ENCODE data around the gene OOSP4B. TPM values are rescaled to one million over a fixed set of nuclear protein-coding genes. Genes with fewer than 3 reads are reported as not detected.
"Not testable (repeated sequence)": the region's sequence is repeated elsewhere in the genome, so short reads cannot be mapped to it uniquely, and the experiment has no call there.

The OOSP4B gene
- not detected for total RNA-seq

- ATAC-seq: no peak
Observed at GRCh38 chr11:60016881-60017280, at the start of gene OOSP4B. OOSP4B (plus strand) TSS chr11:60017181.

GRCh38 chr11:59967677-59968394, 49.1 kb upstream of the OOSP4B start:
- no peak for ATAC-seq

- ATAC-seq: no peak
Observed at GRCh38 chr11:59968395-59968783, 48.6 kb upstream of the OOSP4B start.

- no peak for ATAC-seq
Observed at GRCh38 chr11:59973097-59973496, 43.9 kb upstream of the OOSP4B start.

DNA sequence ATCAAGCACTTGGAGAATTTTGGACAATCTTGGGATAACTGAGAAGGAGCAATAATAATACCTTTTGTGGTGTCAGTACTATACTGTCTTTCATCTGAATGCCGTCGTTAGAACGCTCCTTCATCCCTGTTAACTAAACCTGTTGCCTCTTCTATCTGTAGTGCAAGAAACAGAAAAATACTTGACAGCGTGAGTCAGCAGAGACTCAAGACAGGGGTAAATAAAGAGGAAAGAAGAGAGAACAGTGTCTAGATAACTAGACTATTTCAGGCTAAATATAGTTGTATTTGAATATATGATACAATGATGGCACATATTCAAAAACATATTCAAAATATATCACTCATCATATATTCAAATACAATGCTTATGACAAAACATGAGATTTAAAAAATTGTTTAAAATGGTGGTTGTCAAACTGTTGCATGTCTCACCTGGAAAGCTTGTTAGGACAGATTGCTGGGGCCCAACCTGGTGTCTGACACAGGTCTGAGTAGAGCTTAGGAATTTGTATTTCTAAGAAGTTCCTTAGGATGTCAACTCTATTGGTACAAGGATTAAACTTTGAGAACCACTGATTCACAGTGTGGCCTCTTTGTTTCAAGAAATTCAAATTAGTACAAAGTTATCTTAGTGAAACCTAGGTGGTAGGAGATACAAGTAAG, 35.7 kb upstream of the OOSP4B start:
- ATAC-seq: no peak

DNA sequence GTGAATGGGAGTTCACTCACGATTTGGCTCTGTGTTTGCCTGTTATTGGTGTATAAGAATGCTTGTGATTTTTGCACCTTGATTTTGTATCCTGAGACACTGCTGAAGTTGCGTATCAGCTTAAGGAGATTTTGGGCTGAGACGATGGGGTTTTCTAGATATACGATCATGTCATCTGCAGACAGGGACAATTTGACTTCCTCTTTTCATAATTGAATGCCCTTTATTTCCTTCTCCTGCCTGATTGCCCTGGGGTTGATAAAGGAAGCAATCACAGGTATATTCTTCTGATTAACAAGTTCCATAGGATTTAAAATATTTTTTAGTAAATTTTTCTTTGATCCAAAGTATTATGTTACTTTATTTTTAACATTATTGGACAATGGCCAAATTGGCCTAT, 34.9 kb upstream of the OOSP4B start:
- not testable (repeated sequence) for ATAC-seq

- no peak for ATAC-seq
Observed at GRCh38 chr11:59983212-59983611, 33.8 kb upstream of the OOSP4B start.

DNA sequence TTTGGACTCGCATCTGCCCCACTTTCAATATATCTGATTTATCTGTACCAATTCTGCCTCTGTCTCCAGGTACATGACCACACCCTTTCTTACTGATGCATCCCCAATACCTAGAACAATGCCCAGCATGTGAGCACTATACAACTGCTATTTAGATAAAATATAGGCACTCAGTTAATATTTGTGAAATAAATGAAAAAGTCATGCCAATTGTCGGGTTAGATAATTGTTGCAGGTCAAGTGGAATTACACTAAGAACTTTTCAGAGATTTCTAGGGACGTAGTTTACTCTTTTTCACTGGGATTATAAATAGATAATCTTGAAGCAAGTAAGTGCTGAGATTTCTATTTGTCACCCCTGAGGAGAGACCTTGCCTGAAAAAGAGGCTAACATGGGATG, 32.6 kb upstream of the OOSP4B start:
- no peak for ATAC-seq

GRCh38 chr11:59990421-59990820, 26.6 kb upstream of the OOSP4B start:
- no peak for ATAC-seq

DNA sequence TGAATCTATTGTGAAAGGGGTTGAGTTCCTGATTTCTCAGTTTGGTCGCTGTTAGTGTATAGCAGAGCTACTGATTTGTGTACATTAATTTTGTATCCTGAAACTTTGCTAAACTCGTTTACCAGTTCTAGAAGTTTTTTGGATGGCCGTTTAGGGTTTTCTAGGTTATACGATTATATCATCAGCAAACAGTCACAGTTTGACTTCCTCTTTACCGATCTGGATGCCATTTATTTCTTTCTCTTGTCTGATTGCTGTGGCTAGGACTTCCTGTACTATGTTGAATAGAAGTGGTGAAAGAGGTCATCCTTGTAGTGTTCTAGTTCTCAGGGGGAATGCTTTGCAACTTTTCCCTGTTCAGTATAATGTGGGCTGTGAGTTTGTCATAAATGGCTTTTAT, 24.6 kb upstream of the OOSP4B start:
- no peak for ATAC-seq

- ATAC-seq: no peak
Observed at GRCh38 chr11:59997800-59998199, 19.2 kb upstream of the OOSP4B start.

DNA sequence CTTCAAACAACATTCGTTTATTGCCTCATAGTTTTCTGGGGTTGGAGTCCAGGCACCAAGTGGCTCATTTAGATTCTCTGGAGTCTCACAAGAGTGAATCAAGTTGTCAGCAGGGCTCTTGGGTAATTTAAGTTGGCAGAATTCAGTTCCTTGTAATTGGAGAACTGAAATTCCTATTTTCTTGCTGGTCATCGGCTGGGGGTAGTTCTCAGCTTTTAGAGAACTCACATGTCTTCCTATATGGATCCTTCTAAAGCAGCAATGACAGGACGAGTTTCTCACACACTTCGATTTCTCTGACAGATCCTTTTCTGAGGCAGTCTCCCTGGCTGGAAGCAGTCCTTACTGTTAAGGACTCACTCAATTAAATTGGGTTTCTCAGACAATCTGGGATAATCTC, 17.3 kb upstream of the OOSP4B start:
- no peak for ATAC-seq

DNA sequence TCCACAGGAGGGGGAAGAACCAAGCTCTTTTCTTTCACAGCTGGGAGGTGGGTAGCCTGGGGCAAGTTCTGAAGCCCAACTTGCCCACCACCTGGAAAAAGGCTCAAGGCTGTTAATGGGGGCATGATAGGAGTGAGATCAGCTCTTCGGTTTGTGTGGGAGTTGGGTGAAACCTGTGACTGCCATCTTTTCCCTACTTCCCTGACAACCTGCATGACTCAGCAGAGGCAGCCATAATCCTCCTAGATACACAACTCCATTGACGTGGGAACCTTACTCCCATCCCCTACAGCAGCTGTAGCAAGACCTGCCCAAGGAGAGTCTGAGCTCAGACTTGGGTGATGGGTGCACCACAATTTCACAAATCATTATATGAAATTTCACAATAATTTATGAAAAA, 13.3 kb upstream of the OOSP4B start:
- ATAC-seq: no peak

DNA sequence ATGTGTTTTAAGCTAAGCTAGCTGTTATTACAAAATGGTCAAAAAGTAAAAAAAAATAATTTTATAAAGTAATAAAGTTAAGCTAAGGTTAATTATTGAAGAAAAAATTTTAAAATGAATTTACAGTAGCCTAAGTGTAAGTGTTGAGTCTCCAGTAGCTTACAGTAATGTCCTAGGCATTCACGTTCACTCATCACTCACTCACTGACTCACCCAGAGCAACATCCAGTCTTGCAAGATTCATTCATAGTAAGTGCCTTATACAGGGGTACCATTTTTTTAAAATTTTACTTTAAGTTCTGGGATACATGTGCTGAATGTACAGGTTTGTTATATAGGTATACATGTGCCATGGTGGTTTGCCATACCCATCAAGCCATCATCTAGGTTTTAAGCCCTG, 11.6 kb upstream of the OOSP4B start:
- ATAC-seq: no peak

DNA sequence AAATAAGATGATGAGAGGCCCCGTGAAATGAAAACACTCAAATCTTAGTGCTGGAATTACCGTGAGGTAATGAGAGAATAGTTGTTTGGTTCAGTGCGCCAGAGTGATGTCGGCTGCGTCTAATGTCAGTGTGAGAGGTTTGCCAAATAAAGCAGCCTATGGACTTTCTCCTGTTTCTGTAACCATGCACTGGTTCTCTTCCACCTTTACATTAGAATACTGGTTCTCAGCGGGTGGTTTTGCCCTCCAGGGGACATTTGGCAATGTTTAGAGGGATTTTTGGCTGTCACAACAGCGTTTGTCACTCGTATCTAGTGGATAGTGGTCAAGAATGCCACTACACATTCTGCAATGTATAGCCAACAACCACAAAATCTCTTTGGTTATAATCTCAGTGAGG, 1.1 kb downstream of the OOSP4B start:
- no peak for ATAC-seq

DNA sequence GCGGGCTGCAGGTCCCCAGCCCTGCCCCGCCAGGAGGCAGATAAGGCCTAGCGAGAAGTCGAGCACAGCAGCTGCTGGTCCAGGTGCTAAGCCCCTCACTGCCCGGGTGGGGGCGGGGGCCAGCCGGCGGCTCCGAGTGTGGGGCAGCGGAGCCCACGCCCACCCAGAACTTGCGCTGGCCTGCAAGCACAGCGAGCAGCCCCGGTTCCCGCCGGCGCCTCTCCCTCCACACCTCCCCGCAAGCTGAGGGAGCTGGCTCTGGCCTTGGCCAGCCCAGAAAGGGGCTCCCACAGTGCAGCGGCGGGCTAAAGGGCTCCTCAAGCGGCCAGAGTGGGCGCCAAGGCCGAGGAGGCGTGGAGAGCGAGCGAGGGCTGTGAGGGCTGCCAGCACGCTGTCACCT, 3.4 kb downstream of the OOSP4B start:
- ATAC-seq: not testable (repeated sequence)

DNA sequence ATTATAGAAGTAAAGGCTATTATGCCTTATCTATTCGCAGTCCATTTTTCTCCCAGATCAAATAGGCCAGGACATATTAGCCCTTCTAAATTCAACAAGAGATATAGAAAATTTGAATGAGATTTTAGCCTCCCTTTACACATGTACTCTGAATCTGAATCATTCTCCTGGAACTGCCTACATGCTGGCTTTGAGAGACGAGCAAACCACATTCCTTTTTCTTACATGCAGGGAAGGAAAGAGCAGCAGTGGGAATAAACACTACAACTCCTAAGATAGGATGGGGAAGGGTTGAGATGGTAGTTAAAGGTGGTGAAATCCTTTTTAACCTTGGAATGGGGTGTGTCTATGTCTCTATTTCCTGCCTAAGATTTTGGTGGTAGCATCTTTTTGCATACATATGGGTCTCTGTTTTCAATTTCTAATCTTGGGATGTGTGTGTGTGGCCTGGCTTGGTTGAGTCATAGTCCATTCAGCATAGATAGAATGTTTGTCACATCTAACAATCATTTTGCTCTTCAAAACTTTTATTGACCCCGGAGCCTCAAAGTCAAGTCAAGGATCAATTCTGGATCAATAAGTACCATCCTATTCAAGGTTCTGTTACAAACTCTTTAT, 12.1 kb downstream of the OOSP4B start:
- no peak for ATAC-seq

GRCh38 chr11:60040109-60040508, 23.1 kb downstream of the OOSP4B start, which contains the start of gene OOSP2:
OOSP2 (plus strand) TSS chr11:60040409; CDS start chr11:60040460, 51 bp downstream.
- ATAC-seq: no peak

- not testable (repeated sequence) for ATAC-seq
Observed at GRCh38 chr11:60050422-60050821, 33.4 kb downstream of the OOSP4B start.

DNA sequence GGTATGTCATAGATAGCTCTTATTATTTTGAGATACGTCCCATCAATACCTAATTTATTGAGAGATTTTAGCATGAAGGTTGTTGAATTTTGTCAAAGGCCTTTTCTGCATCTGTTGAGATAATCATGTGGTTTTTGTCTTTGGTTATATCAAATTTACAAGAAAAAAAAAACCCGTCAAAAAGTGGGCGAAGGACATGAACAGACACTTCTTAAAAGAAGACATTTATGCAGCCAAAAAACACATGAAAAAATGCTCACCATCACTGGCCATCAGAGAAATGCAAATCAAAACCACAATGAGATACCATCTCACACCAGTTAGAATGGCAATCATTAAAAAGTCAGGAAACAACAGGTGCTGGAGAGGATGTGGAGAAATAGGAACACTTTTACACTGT, 33.9 kb downstream of the OOSP4B start:
- not testable (repeated sequence) for ATAC-seq

DNA sequence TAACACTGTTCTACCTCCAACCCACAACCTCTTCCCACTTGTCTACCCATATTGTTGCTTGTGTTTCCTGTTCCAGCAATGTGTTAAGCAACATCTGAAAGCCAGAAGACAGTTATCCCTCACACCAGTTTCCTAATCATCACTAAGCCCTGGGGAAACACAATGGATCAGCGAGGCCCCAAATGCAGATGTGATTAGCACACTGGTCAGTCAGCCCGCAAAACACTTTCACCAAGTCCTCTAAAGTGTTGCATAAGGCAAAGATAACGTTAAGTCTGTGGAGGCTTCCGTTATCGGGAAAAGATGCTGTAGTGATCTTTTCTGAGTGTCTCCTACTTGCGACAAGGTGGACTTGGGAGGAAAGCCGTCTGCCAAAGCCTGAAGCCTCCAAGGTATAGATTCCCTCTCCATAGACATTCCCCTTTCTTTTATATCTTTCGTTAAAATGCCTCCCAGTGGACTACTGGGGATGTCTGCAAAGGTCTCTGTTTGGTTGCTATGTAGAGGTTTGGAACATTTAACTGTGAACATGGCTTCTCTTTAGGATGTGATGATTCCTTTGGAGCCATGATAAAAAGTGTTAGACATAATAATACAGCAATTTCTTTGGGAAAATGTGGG, 39.5 kb downstream of the OOSP4B start, which contains the start of gene MS4A3:
TSS of gene MS4A3 (plus strand) at position 317 of the 621 bp plus-strand sequence. CDS start 4,496 bp downstream, outside the sequence.
- ATAC-seq: no peak

- ATAC-seq: no peak
Observed at GRCh38 chr11:60059052-60059451, 42.1 kb downstream of the OOSP4B start.

DNA sequence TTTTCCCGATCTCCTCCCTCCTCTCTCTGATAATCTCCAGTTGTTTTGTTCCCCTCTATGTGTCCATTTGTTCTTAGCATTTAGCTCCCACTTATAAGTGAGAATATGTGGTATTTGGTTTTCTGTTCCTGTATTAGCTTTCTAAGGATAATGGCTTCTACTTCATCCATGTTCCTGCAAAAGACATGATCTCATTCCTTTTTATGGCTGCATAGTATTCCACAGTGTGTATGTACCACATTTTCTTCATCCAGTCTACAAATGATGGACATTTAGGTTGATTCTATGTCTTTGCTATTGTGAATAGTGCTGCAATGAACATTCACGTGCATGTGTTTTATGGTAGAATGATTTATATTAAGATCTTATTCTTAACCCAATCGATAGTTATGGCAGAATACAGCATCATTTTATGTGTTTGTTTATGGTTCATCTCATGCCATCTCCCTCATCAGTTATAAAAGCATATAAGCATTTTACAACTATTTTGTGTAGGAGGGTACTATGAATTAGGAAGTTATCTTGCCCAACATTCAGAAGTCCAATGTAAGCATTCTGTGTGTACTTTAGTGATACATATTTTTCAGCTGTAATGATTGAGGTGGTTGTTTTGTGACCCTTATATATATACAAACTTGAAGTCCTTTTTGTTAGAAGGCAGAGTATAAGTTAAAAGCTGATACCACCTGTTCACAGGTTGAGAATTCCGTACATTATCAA, 42.7 kb downstream of the OOSP4B start:
- ATAC-seq: no peak
